ENCODE measurements around the gene PNMA8B.
"Not testable (repeated sequence)": the region's sequence is repeated elsewhere in the genome, so short reads cannot be mapped to it uniquely, and the experiment has no call there.

Gene PNMA8B

DNA sequence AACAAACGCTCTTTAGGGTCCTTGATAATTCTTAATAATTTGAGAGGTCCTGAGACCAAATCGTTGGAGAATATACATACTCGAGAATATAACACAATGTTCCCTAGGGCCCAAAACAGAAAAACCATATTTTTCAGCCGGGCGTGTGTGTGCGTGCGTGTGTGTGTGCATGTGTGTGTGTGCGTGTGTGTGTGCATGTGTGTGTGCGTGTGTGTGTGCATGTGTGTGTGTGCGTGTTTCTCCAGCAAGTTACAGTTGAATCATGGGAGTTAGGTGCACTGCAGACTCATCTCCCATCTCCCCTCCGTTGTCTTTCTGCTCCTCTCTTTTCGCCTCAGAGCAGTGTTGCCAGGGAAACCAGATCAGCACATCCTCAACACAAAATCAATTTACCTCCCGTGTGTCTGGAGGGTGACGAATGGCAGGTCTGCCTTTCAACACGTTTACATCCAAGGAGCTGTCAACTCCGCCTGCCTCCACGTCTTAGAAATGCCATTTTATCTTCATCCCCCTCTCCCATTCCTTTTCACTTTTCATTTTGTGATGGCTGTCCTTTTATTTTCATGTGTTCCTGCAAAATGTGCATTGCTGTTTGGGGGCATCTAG lies 8.3 kb upstream of the PNMA8B start:
- Mint-ChIP-seq H3K9me3 (no peaks in the 10 kb centered on the region), H3K27me3 (peaks cover 58% of the 10 kb centered on the region), H3K4me3 (no peak overlapping the region), H3K4me1 (no peaks in the 10 kb centered on the region), H3K36me3 (ENCODE audit: insufficient read depth) (peaks cover 2% of the 10 kb centered on the region), H3K27ac (ENCODE audit: low read depth) (no peak overlapping the region)
- DNase-seq (ENCODE audit: low spot score in 2 of 2) (no peak), ATAC-seq (replicated peaks; ENCODE audit: extremely low read depth, poor library complexity, severe bottlenecking) (no peak)

DNA sequence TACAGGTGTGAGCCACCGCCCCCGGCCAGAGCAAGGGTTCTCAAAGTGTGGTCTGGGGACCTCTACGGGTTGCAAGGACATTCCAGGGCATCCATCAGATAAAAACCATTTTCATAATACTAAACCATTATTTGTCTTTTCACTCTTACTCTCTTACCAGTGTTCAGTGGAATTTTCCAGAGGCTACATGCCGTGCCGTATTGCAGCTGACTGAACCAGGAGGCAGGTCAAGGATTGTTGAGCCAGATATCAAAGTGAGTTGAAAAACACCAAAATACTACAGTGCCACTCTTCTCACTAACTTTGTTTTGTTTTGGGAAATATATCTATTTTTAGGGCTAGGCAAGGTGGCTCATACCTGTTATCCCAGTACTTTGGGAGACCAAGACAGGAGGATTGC lies 7.2 kb upstream of the PNMA8B start:
- no peak for DNase-seq (ENCODE audit: low spot score in 2 of 2)
- ATAC-seq (replicated peaks; ENCODE audit: extremely low read depth, poor library complexity, severe bottlenecking) = no peak
- Mint-ChIP-seq H3K4me3 (no peak overlapping the region), H3K4me1 (no peaks in the 10 kb centered on the region), H3K27me3 (peaks cover 57% of the 10 kb centered on the region), H3K9me3 (no peaks in the 10 kb centered on the region), H3K27ac (ENCODE audit: low read depth) (no peak overlapping the region), H3K36me3 (ENCODE audit: insufficient read depth) (peaks cover 2% of the 10 kb centered on the region)

DNA sequence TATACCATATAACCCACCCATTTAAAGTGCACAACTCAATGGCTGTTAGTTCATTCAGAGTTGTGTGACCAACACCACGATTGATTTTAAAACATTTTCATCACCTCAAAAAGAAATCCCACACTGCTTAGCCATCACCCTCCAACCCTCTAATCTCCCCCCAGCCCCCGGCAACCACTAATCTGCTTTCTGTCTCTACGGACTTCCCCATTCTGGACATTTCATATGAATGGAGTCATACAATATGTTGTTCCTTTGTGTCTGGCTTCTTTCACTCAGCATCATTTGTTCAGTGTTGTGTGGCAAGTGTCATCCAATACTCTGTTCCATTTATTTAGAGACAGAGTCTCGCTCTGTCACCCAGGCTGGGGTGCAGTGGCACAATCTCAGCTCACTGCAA lies 4.0 kb upstream of the PNMA8B start:
- ATAC-seq (replicated peaks; ENCODE audit: extremely low read depth, poor library complexity, severe bottlenecking) = no peak
- H3K9me3 Mint-ChIP-seq = no peaks in the 10 kb centered on the region
- H3K4me3 Mint-ChIP-seq = no peak overlapping the region
- H3K27ac Mint-ChIP-seq (ENCODE audit: low read depth) = no peak overlapping the region
- H3K36me3 Mint-ChIP-seq (ENCODE audit: insufficient read depth) = no peaks in the 10 kb centered on the region
- peaks cover 40% of the 10 kb centered on the region for H3K27me3 Mint-ChIP-seq
- peaks cover under 1% of the 10 kb centered on the region for H3K4me1 Mint-ChIP-seq
- no peak for DNase-seq (ENCODE audit: low spot score in 2 of 2)

DNA sequence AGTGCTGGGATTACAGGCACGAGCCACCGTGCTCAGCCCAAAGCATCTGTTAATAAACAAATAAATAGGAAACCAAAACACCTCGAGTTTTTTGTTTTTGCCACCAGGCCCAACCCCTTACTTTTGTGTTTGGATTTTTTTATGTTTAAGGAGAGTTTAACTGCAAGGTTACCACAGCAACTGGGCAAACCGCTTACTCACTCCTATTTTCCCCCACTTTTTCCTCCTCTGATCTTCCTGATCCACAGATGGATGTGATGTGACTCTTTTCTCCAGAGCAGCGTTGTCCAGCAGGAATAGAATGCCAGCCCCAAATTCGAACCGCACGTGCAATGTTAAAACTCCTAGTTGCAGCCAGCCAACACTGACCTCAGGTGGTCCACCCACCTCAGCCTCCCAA lies 2.1 kb upstream of the PNMA8B start:
- peaks cover 2% of the 10 kb centered on the region for H3K36me3 Mint-ChIP-seq (ENCODE audit: insufficient read depth)
- H3K4me1 Mint-ChIP-seq = peaks cover 11% of the 10 kb centered on the region
- DNase-seq (ENCODE audit: low spot score in 2 of 2) (no peak), ATAC-seq (replicated peaks; ENCODE audit: extremely low read depth, poor library complexity, severe bottlenecking) (no peak)
- peaks cover 59% of the 10 kb centered on the region for H3K27me3 Mint-ChIP-seq
- no peak overlapping the region for H3K4me3 Mint-ChIP-seq
- H3K9me3 Mint-ChIP-seq = no peaks in the 10 kb centered on the region
- H3K27ac Mint-ChIP-seq (ENCODE audit: low read depth) = no peak overlapping the region

DNA sequence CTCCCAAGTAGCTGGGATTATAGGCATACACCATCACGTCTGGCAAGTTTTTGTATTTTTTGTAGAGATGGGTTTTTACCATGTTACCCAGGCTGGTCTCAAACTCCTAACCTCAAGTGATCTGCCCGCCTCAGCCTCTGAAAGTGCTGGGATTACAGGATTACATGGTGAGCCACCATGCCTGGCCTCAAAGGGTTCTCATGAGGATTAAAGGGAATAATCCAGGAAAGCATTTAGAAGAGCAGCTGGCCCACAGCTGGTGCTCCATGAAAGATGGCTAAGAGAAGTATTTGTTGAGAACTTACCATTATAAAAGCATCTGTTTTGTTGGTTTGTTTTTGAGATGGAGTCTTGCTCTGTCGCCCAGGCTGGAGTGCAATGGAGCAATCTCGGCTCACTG lies 1.2 kb upstream of the PNMA8B start:
- not testable (repeated sequence) for DNase-seq (ENCODE audit: low spot score in 2 of 2); H3K4me3 Mint-ChIP-seq; ATAC-seq (replicated peaks; ENCODE audit: extremely low read depth, poor library complexity, severe bottlenecking); H3K36me3 Mint-ChIP-seq (ENCODE audit: insufficient read depth); H3K9me3 Mint-ChIP-seq; H3K27ac Mint-ChIP-seq (ENCODE audit: low read depth)
- Mint-ChIP-seq H3K27me3 (peaks cover 66% of the 10 kb centered on the region), H3K4me1 (peaks cover 11% of the 10 kb centered on the region)

DNA sequence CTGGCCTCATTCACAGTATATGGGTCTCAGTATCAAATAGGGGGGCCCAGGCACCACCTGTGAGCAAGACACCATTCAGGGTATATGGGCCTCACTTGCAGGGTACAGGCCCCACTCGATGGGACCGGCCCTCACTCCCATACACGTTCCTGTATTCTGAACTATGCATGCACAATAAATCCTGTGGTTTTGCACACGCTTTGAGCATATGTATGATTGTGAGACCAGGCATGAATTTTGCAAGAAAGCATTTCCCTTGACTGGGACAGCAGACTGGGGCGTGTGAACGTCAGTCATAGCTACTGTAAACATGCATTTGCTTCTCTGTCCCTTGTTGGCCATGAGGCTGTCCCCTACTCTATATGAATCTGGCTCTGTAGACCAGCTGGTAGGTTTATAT lies 637 bp upstream of the PNMA8B start:
- ATAC-seq (replicated peaks; ENCODE audit: extremely low read depth, poor library complexity, severe bottlenecking) (no peak), DNase-seq (ENCODE audit: low spot score in 2 of 2) (no peak)
- H3K27ac Mint-ChIP-seq (ENCODE audit: low read depth) = no peak overlapping the region
- H3K9me3 Mint-ChIP-seq = no peaks in the 10 kb centered on the region
- H3K4me1 Mint-ChIP-seq = peaks cover 11% of the 10 kb centered on the region
- peaks cover 2% of the 10 kb centered on the region for H3K36me3 Mint-ChIP-seq (ENCODE audit: insufficient read depth)
- H3K27me3 Mint-ChIP-seq = peaks cover 72% of the 10 kb centered on the region
- H3K4me3 Mint-ChIP-seq = no peak overlapping the region

DNA sequence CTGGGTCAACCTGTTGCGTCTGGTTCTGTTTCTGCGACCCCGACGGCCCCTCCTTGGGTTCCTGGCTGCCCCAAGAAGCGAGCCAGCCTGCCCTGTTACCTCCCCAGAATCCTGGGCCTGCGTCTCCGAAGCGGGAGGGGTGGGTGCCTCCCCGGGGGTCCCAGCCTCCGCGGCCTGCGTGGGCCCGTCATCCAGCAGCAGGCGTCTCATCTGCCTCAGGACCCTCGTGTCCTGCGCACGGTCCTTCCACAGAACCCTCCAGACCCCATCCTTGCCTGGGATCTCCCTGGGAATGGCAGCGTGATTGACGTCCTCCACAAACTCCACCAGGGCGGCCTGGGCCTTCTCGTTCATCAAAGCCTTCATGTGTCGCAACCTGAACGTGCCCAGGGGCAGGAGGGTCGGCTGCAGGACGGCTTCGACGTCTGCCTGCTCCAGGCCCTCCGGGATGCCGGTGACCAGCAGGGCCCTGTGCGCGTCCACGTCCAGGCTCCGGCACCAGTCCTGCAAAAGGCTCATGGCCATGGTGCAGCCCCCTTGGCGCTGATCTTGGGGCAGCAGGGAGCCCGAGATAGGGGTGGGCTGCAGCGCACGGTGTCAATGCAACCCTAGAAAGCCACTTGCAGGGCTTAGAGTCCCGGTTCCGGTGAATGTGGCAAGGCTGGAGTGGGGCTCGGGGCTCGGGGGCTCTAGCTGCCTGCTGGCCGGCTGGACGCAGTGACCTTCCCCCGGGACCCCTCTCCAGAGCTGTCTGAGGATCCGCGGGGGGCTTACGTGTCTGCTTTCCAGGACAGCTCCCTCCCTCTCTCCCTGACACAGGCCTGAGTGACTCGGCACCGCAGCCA lies 504 bp downstream of the PNMA8B start:
- ATAC-seq (replicated peaks; ENCODE audit: extremely low read depth, poor library complexity, severe bottlenecking) (no peak), DNase-seq (ENCODE audit: low spot score in 2 of 2) (no peak)
- Mint-ChIP-seq H3K9me3 (no peaks in the 10 kb centered on the region), H3K27me3 (peaks cover 74% of the 10 kb centered on the region), H3K36me3 (ENCODE audit: insufficient read depth) (peaks cover 2% of the 10 kb centered on the region), H3K4me1 (peaks cover 11% of the 10 kb centered on the region), H3K27ac (ENCODE audit: low read depth) (peak overlapping the region; percentile 87), H3K4me3 (peak overlapping the region; percentile 70)

DNA sequence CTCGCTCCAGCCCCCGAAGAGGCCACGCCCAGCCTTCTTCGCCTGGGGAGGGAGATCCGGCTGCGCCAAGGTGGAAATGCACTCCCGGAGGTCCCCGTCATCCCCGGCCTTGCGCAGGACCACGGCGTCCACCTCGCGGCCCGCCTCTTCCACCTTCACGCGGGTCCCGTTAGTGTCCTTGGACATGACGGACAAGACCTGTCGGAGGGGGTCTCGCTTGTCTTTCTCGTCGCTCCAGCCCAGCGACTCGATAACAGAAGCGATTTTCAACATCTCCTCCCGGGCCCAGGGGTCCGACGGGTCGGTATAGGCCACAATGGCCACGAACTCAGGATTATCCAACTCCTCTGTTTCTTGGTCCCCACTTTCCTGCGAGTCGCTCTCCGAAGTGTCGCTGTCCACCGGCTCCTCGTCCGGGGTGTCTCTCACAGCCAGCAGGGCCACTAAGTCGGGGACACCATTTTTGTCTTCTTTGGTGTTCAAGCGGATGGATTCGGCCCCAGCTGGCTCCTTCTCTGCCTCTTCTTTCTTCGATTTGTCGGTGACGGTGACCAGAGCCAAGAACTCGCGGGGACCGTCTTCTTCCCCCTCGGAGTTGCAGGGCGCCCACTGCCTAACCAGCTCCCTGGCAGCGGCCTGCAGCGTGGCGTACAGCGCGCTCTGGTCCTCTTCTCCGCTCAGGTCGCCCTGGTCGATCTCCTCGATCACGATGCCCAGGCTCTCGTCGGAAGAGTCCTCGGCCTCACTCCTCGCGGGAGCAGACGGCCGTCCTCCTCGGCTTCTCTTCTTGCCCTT lies 1.3 kb downstream of the PNMA8B start:
- peaks cover 74% of the 10 kb centered on the region for H3K27me3 Mint-ChIP-seq

DNA sequence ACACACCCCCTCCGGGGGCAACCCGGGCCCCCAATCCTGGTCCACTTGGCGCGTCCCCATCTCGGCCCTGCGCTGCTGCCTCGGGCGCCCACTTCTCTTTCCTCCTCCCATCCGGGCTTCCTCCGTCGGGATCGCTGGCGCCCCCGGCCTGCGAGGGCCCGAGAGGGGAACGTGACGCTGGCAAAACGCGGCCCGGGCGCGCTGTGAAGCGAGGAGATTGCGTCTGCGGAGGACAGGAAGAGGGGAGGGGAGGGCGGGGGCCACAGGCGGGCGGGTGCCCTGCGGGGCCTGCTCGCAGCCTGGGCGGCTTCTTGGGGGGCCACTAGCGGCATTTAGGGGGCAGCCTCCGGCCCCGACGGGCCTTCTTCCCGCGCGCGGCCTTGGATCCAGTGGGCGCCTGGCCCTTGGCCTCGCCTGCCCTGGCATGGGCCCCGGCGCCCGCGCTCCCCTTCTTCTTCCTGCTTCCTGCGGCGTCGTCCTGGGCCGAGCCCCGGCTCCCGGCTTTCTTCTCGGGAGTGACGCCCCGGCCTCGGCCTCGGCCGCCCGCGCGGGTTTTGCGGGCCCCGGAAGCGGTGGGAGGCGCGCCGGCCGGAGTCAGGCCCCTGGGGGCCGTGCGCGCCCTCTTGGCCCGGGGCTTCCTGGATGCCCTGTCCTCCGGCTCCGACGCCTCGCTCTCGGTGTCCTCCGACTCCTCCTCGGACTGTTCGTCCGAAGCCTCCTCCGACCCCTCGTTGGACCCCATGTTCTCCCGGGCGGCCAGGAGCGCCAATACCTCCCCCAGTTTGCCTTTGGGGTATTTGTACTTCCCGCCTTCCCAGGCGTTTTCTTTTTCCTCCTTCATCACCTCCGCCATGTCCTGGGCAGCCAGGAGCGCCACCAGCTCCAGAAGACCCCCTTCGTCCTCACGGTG lies 2.2 kb downstream of the PNMA8B start:
- Mint-ChIP-seq H3K4me3 (peak overlapping the region; percentile 70), H3K27me3 (peaks cover 74% of the 10 kb centered on the region), H3K36me3 (ENCODE audit: insufficient read depth) (peaks cover 3% of the 10 kb centered on the region), H3K27ac (ENCODE audit: low read depth) (peak overlapping the region; percentile 87), H3K4me1 (peaks cover 17% of the 10 kb centered on the region), H3K9me3 (no peaks in the 10 kb centered on the region)
- ATAC-seq (replicated peaks; ENCODE audit: extremely low read depth, poor library complexity, severe bottlenecking) = no peak
- no peak for DNase-seq (ENCODE audit: low spot score in 2 of 2)

More for the DNA sequence above, 1.3 kb downstream of the PNMA8B start:
- Mint-ChIP-seq H3K36me3 (ENCODE audit: insufficient read depth) (peaks cover 3% of the 10 kb centered on the region), H3K27ac (ENCODE audit: low read depth) (peak overlapping the region; percentile 87), H3K4me3 (peak overlapping the region; percentile 70), H3K9me3 (no peaks in the 10 kb centered on the region), H3K4me1 (peaks cover 11% of the 10 kb centered on the region)
- ATAC-seq (replicated peaks; ENCODE audit: extremely low read depth, poor library complexity, severe bottlenecking) (no peak), DNase-seq (ENCODE audit: low spot score in 2 of 2) (no peak)

DNA sequence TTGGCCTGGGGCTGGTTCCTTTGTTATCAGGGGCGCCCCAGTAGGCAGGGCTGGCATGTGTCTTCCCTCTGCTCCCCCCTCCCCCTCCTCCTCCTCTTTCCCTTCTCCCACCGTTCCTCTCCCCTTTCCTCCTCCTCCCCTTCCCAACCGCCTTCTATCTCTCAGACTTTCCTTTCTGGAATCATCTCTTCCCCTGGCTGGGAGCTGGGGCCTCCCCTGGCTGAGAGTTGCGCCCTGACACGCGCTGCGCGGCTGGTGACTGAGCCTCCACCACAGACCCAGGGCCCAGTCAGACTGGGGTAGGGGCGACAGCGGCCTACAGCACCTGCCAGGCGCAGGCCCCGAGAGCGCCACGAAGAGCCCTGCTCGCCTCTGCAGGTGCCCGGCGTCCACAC lies 2.8 kb downstream of the PNMA8B start:
- no peak for ATAC-seq (replicated peaks; ENCODE audit: extremely low read depth, poor library complexity, severe bottlenecking)

DNA sequence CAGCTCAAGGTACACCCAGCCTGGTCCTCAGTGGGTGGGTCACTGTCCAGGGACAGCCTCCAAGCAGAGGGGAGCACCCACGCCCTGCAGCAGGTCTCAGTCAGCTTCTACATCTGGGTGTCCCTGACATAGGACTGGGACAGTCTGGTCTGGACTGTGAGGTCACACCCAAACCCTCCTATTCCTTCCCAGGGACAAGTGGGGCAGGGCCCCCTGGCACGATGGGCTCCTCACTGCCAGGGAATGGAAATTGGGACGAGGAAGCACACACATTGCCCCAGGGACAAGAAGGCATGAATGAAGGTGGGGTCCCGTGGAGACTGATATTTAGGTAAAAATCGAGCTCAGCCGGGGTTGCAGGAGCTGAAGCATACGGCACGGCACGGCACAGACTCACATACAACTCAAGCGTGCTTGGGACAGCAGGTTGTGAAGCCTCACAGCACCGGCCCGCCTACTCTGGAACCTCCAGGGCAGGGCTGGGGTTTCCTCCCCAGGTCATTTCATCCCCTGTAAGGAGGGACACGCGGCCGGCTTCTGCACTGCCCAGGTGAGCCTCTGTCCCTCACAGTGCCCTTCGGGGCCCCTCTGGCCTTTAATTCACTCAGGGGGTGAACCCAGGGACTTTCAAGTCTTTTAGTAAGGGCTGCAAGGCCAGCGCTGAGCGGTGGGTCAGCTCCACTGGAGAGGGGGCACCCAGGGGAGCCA lies 3.5 kb downstream of the PNMA8B start:
- no peak for DNase-seq (ENCODE audit: low spot score in 2 of 2)
- Mint-ChIP-seq H3K4me1 (peaks cover 21% of the 10 kb centered on the region), H3K27me3 (peaks cover 78% of the 10 kb centered on the region), H3K27ac (ENCODE audit: low read depth) (no peak overlapping the region), H3K36me3 (ENCODE audit: insufficient read depth) (peaks cover 3% of the 10 kb centered on the region), H3K4me3 (peak overlapping the region; percentile 61), H3K9me3 (no peaks in the 10 kb centered on the region)
- no peak for ATAC-seq (replicated peaks; ENCODE audit: extremely low read depth, poor library complexity, severe bottlenecking)

More for the DNA sequence above, 2.8 kb downstream of the PNMA8B start:
- Mint-ChIP-seq H3K9me3 (no peaks in the 10 kb centered on the region), H3K27me3 (peaks cover 75% of the 10 kb centered on the region), H3K4me3 (peak overlapping the region; percentile 61), H3K36me3 (ENCODE audit: insufficient read depth) (peaks cover 3% of the 10 kb centered on the region), H3K4me1 (peaks cover 21% of the 10 kb centered on the region), H3K27ac (ENCODE audit: low read depth) (no peak overlapping the region)
- no peak for DNase-seq (ENCODE audit: low spot score in 2 of 2)

All from central memory CD8-positive, alpha-beta T cell (primary cell).